GM12873 (cell line): ENCODE results near the gene BCAR1.

Experiments used
- CTCF ChIP-seq: IDR thresholded peaks from 2 replicates; pipeline ENCODE4 v1.5.1; 2012; ENCODE audit warnings: low read depth, mild to moderate bottlenecking, moderate library complexity, low read length, control low read depth; ENCODE audit not compliant: insufficient read depth; ENCODE audit errors: missing control alignments

Gene BCAR1

DNA sequence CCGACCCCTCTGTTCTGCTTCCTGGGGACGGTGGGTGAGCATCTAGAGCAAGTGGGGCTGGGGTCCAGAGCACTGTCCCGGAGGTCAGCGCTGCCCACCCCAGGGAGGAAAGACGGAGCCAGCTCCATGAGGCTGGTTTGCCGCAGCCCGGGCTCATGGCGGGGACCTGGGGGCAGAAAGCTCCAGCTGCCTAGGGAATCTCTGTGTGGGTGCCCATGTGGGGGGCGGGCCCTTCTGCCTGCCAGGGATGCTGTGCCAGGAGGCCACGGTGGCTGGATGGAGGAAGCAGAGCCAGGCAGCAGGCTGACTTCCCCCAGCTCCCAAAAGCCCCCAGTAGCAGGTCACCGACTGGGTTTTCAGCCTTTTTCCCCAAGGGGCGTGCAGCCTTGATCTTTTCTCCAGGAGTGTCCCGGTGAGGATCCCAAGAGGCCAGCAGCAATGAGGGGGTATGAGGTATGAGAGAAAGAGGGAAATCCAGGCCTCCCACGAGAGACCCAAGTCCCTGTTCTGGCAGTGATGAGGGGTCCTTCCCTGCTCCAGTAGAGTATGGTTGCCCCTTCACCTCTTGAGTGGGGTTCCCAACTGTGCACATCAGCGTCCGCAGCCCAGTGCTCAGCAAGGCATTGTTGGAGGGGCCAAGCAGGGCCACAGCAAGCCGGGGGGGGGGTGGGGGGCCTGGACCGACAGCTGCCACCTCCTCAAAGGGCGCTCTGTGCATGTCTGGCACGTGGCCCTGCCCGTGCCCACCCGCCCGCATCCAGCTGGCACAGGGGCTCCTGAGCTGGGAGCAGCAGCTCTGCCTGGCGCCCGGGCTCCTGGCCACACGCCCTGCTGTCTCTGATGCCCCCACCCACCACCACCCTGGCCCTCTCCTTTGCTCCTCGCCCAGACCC is 15.6 kb upstream of the BCAR1 start:
- TF ChIP-seq CTCF = no peak

DNA sequence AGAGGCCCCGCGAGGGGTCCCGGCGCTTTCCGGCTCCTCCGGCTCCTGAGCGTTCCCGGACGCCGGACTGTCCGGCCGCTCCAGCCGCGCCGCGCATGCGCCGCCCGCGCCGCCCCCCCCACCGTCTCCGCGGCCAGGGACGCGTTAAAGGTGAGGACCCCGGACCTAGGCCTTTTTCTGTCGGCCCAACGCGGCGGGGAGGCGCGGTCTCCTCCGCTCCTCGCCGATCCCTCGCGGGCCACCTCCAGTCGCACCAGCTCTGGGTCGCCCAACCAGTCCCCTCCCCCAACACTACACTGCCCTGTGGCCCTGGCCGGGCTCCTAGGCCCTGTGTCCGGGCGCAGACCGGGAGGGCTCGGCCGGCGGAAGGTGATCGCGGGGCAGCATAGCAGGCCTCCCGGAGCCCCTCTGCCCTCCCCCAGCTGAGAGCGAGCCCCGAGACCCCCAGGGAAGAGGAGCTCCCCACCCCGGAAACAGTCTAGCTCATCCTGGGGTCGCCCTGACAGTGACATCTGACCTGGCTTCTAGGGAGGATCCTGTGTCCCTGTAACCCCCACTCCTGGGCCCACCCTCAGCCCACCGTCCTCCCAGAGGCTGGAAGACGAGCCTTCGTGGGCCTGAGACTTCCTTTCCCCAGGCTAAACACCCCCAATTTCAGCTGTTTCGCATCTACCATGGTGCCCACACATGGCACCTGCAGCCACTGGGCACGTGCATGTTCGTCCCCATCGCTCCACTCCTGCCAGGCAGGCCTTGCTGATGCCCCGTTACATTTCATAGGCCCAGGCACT is 14.7 kb upstream of the BCAR1 start:
- no peak for TF ChIP-seq CTCF

DNA sequence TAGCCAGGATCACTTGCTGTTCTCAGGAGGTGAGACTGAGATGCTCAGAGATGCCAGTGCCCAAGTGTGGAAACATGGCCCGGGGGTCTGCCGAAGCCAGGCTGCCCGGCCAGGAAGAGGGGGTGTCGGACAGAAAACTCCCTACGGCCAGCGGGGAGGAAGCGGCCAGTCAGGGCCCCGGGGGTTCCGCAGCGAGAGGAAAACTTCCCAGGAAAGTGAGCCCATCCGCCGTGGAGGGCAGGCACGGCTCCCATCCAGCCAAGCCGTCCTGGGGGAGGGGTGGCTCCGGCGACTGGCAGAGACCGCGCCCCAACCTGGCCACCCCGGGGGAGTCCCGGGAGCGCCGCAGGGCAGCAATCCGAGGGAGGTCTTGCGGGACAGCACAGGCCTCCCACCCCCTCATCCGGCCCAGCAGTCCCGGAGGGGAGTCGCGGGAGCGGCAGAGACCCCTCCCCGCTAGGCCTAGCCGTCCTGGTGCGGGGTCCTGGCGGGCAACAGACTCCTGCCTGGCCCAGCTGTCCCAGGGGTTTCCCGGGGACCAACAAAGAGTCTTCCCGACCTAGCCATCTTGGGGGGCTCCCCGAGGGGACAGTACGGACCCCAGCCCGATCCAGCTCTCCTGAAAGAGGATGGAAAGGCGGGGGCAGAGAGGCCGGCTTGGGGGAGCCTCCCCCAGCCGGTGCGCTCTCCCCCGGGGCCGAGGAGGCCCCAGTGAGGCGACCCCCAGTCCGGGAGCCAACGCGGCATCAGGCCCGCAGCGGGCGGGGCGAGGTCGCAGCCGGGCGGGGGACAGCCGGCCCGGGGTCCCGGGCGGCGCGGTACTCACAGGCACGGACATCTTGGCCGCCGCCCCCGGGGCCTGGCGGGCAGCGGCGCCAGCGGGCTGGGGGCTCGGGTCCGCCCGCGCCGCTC is 13.8 kb upstream of the BCAR1 start:
- no peak for TF ChIP-seq CTCF

DNA sequence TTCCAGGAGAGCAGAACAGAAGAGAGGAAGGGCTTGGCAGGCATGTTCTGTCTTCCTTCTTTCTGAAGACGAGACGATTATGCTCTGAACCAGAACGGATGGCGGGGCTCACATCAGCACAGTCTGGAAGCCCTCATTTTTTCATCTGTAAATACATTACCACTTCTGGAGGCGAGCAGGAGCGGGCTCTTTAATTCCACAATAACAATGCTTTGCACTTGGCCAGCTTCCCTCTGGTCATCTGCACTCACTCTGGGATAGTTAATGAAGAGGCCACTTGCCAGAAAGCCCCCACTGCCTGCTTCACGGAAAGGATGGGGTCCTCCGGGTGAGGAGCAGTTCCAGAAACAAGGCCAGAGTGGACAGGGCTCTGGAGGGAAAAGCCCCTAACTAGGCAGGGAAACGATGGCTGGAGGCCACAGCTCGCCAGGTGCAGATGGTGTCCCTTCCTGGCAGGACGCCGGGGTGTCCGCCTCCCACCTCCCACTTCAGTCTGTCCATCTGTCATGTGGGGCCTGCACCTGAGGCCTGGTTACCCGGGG is 13.1 kb upstream of the BCAR1 start:
- no peak for TF ChIP-seq CTCF

- no peak for TF ChIP-seq CTCF
These were observed 12.6 kb upstream of the BCAR1 start for GRCh38 chr16:75263963-75264445.

GRCh38 chr16:75263291-75263962 is 12.0 kb upstream of the BCAR1 start:
- TF ChIP-seq CTCF = no peak
